IMR-90 (cell line): ENCODE results near the gene CH25H. TPM values are rescaled to one million over a fixed set of nuclear protein-coding genes. Genes with fewer than 3 reads are reported as not detected.

ENCODE experiments used
- ATAC-seq: fragments of 200-7000 bp; cut with Tn5 transposase; 2 replicates; pipeline ENCODE4 v1.9.1; 2020; ENCODE audit warnings: low read depth, mild to moderate bottlenecking, moderate library complexity
- BruUV-seq: library from RNA; stranded (reverse); fragments of 400-500 nt; replicated peaks from 2 replicates; lab custom pipeline; 2021; lab: Mats Ljungman, UMichigan
- CTCF ChIA-PET: fragments of 300-600 bp; formaldehyde crosslinking; extraction: SDS; loops from one replicate; lab custom pipeline; 2021; ENCODE audit warnings: antibody characterized with exemption; lab: Yijun Ruan, JAX
- POLR2A ChIA-PET: fragments of 300-600 bp; sonication (Branson Sonifier 250); formaldehyde crosslinking; loops from one replicate; lab custom pipeline; 2022; ENCODE audit warnings: antibody characterized with exemption; ENCODE audit not compliant: unreplicated experiment; lab: Charles Lee
- DNase-seq: peaks from one replicate; pipeline ENCODE4 v3.0.0; 2013
- H2AFZ ChIP-seq: replicated peaks from 2 replicates; pipeline ENCODE3; 2013; ENCODE audit warnings: low read length, mild to moderate bottlenecking; ENCODE audit not compliant: poor library complexity
- H2AK5ac ChIP-seq: 2 replicates; pipeline ENCODE4 v1.6.1; 2013; ENCODE audit warnings: low read depth, low read length, inconsistent platforms
- H2AK9ac ChIP-seq: replicated peaks from 2 replicates; pipeline ENCODE3; 2013; ENCODE audit warnings: mild to moderate bottlenecking, low read depth, low read length, moderate library complexity; ENCODE audit not compliant: poor library complexity
- H2BK120ac ChIP-seq: 2 replicates; pipeline ENCODE4 v1.6.1; 2013; ENCODE audit warnings: low read depth, low read length, inconsistent platforms
- H2BK15ac ChIP-seq: 3 replicates; pipeline ENCODE4 v1.6.1; 2013; ENCODE audit warnings: low read depth, low read length, inconsistent platforms
- H2BK20ac ChIP-seq: 2 replicates; pipeline ENCODE4 v1.6.1; 2013; ENCODE audit warnings: low read depth, mild to moderate bottlenecking, inconsistent platforms, low read length, moderate library complexity
- H2BK5ac ChIP-seq: 2 replicates; pipeline ENCODE4 v1.6.1; 2013; ENCODE audit warnings: mild to moderate bottlenecking, low read depth, low read length, inconsistent platforms; ENCODE audit not compliant: poor library complexity, severe bottlenecking
- H3K14ac ChIP-seq: replicated peaks from 2 replicates; pipeline ENCODE4 v1.6.1; 2013; ENCODE audit warnings: low read depth, low read length, inconsistent platforms
- H3K18ac ChIP-seq: 2 replicates; pipeline ENCODE4 v1.6.1; 2013; ENCODE audit warnings: low read depth, low read length, control low read depth
- H3K23ac ChIP-seq: 2 replicates; pipeline ENCODE4 v1.6.1; 2013; ENCODE audit warnings: low read depth, low read length, inconsistent platforms
- H3K27ac ChIP-seq: 2 replicates; pipeline ENCODE4 v1.5.1; 2013; ENCODE audit warnings: mild to moderate bottlenecking, control low read depth, low read length; ENCODE audit not compliant: insufficient read depth
- H3K27me3 ChIP-seq: 2 replicates; pipeline ENCODE4 v1.6.1; 2013; ENCODE audit warnings: low read length; ENCODE audit not compliant: control insufficient read depth, insufficient read depth
- H3K36me3 ChIP-seq: 2 replicates; pipeline ENCODE4 v1.6.1; 2013; ENCODE audit warnings: low read length, mixed read lengths; ENCODE audit not compliant: control insufficient read depth, insufficient read depth
- H3K4ac ChIP-seq: 2 replicates; pipeline ENCODE4 v1.6.1; 2013; ENCODE audit warnings: low read depth, low read length, inconsistent platforms
- H3K4me1 ChIP-seq: 2 replicates; pipeline ENCODE4 v1.6.1; 2013; ENCODE audit warnings: low read length, mixed read lengths; ENCODE audit not compliant: control insufficient read depth, insufficient read depth
- H3K4me2 ChIP-seq: 2 replicates; pipeline ENCODE4 v1.6.1; 2013; ENCODE audit warnings: low read depth, mild to moderate bottlenecking, control low read depth, low read length, moderate library complexity
- H3K4me3 ChIP-seq: 2 replicates; pipeline ENCODE4 v1.5.1; 2013; ENCODE audit warnings: low read depth, mild to moderate bottlenecking, control low read depth, low read length, moderate library complexity; ENCODE audit not compliant: insufficient read depth
- H3K56ac ChIP-seq: 2 replicates; pipeline ENCODE4 v1.6.1; 2013; ENCODE audit warnings: low read length, inconsistent platforms; ENCODE audit not compliant: insufficient read depth; ENCODE audit errors: extremely low read depth
- H3K79me1 ChIP-seq, 2 experiments: 2 replicates each; pipeline ENCODE4 v1.6.1; 2013; ENCODE audit warnings: low read length in 2 of 2, inconsistent platforms in 1 of 2, low read depth in 1 of 2
- H3K9ac ChIP-seq: 2 replicates; pipeline ENCODE4 v1.6.1; 2013; ENCODE audit warnings: low read depth, low read length, control low read depth
- H3K9me1 ChIP-seq: 2 replicates; pipeline ENCODE4 v1.6.1; 2013; ENCODE audit warnings: low read length, inconsistent platforms; ENCODE audit not compliant: insufficient read depth
- H3K9me3 ChIP-seq: 2 replicates; pipeline ENCODE4 v1.6.1; 2013; ENCODE audit warnings: low read length; ENCODE audit not compliant: control insufficient read depth, insufficient read depth
- H4K20me1 ChIP-seq: 2 replicates; pipeline ENCODE4 v1.6.1; 2013; ENCODE audit warnings: low read length, inconsistent platforms; ENCODE audit not compliant: insufficient read depth
- H4K5ac ChIP-seq: 2 replicates; pipeline ENCODE4 v1.6.1; 2013; ENCODE audit warnings: mild to moderate bottlenecking, low read depth, low read length, control low read depth
- H4K8ac ChIP-seq, 2 experiments: 2 replicates each; pipeline ENCODE4 v1.6.1; 2013; ENCODE audit warnings: low read depth in 2 of 2, low read length in 2 of 2, control low read depth in 1 of 2, inconsistent platforms in 1 of 2
- H4K91ac ChIP-seq: 2 replicates; pipeline ENCODE4 v1.6.1; 2013; ENCODE audit warnings: low read depth, low read length, inconsistent platforms; ENCODE audit not compliant: insufficient read depth
- BHLHE40 ChIP-seq: fragments of 150-350 bp; IDR thresholded peaks from 2 replicates; pipeline ENCODE4 v1.6.1; 2016; ENCODE audit warnings: mild to moderate bottlenecking, low read depth, low read length
- CEBPB ChIP-seq: IDR thresholded peaks from 2 replicates; pipeline ENCODE4 v1.6.1; 2012; ENCODE audit warnings: low read depth, low read length, improper control_type of control experiment
- CHD1 ChIP-seq: IDR thresholded peaks from 2 replicates; pipeline ENCODE4 v1.6.1; 2012; ENCODE audit warnings: low read depth, low read length, improper control_type of control experiment
- FOS ChIP-seq: fragments of 150-350 bp; IDR thresholded peaks from 2 replicates; pipeline ENCODE4 v1.6.1; 2016; ENCODE audit warnings: low read depth, low read length
- MAFK ChIP-seq: IDR thresholded peaks from 2 replicates; pipeline ENCODE4 v1.6.1; 2012; ENCODE audit warnings: low read depth, low read length, improper control_type of control experiment
- MAZ ChIP-seq: IDR thresholded peaks from 2 replicates; pipeline ENCODE4 v1.6.1; 2012; ENCODE audit warnings: low read depth, mild to moderate bottlenecking, low read length, improper control_type of control experiment, moderate library complexity, borderline replicate concordance
- MXI1 ChIP-seq: IDR thresholded peaks from 2 replicates; pipeline ENCODE4 v1.6.1; 2012; ENCODE audit warnings: low read depth, mild to moderate bottlenecking, low read length, moderate library complexity, borderline replicate concordance
- NFE2L2 ChIP-seq: fragments of 150-350 bp; IDR thresholded peaks from 2 replicates; pipeline ENCODE4 v1.6.1; 2016; ENCODE audit warnings: low read depth, mild to moderate bottlenecking, low read length
- POLR2A ChIP-seq: IDR thresholded peaks from 2 replicates; pipeline ENCODE4 v1.6.1; 2012; ENCODE audit warnings: mild to moderate bottlenecking, low read depth, low read length
- RAD21 ChIP-seq: IDR thresholded peaks from 2 replicates; pipeline ENCODE4 v1.6.1; 2012; ENCODE audit warnings: low read length, improper control_type of control experiment
- RFX5 ChIP-seq: IDR thresholded peaks from 2 replicates; pipeline ENCODE4 v1.8.0; 2012; ENCODE audit warnings: low read depth, mild to moderate bottlenecking, low read length, moderate library complexity
- SMC3 ChIP-seq: fragments of 150-350 bp; IDR thresholded peaks from 2 replicates; pipeline ENCODE4 v1.6.1; 2016; ENCODE audit warnings: low read depth, mild to moderate bottlenecking, antibody characterized with exemption, low read length, moderate library complexity
- WGBS, 2 experiments: methylation state at CpG; one replicate each; pipeline versions ENCODE4 v1.1.5 to v1.1.7; 2013; ENCODE audit warnings: missing lambda C conversion rate in 2 of 2; ENCODE audit not compliant: insufficient read length in 1 of 2; ENCODE audit errors: extremely low coverage in 2 of 2; 5-methylcytosine and 5-hydroxymethylcytosine counted together
- dilution Hi-C: fragments of 300-500 bp; cut with HindIII; formaldehyde crosslinking; loops from one replicate; pipeline ENCODE4 v1.14.3; 2018; ENCODE audit warnings: low sequenced_read_pairs; ENCODE audit not compliant: unreplicated experiment
- in situ Hi-C: fragments of 300-500 bp; cut with MboI; formaldehyde crosslinking; loops from 3 replicates; pipeline ENCODE4 v1.14.3; 2019; ENCODE audit warnings: low sequenced_read_pairs, inconsistent platforms, mixed read lengths
- intact Hi-C: fragments of 100-400 bp; cut with micrococcal nuclease; formaldehyde crosslinking; loops from 2 replicates; pipeline ENCODE4 v1.10.0; 2022
- polyA plus RNA-seq, 3 experiments: library from polyadenylated mRNA; depleted of rRNA; stranded (reverse); fragments of >200 nt; gene quantifications; 2 replicates each; pipeline ENCODE4 v1.2.3, GENCODE V29; 2012; ENCODE audit warnings: low replicate concordance in 1 of 3
- total RNA-seq: library from RNA; depleted of rRNA; stranded (reverse); fragments of >200 nt; gene quantifications from 2 replicates; pipeline ENCODE4 v1.2.3, GENCODE V29; 2012
- TF ChIP-seq, protein P1 (sequence below): conservative IDR thresholded peaks from 2 replicates; pipeline ENCODE4 v1.5.1; 2012; ENCODE audit warnings: mild to moderate bottlenecking, low read depth, low read length, improper control_type of control experiment
- TF ChIP-seq, protein P2 (sequence below): fragments of 150-350 bp; IDR thresholded peaks from 2 replicates; pipeline ENCODE4 v1.6.1; 2016; ENCODE audit warnings: low read depth, mild to moderate bottlenecking, low read length, moderate library complexity, borderline replicate concordance
- TF ChIP-seq, protein P3 (sequence below): fragments of 150-350 bp; IDR thresholded peaks from 2 replicates; pipeline ENCODE4 v1.6.1; 2017; ENCODE audit warnings: mild to moderate bottlenecking, antibody characterized with exemption, low read length, low read depth

CH25H gene
- total and polyA plus RNA-seq, 2 of the 4 experiments (the other 2 are of a cell fraction): 0.12 to 0.18 TPM

DNA sequence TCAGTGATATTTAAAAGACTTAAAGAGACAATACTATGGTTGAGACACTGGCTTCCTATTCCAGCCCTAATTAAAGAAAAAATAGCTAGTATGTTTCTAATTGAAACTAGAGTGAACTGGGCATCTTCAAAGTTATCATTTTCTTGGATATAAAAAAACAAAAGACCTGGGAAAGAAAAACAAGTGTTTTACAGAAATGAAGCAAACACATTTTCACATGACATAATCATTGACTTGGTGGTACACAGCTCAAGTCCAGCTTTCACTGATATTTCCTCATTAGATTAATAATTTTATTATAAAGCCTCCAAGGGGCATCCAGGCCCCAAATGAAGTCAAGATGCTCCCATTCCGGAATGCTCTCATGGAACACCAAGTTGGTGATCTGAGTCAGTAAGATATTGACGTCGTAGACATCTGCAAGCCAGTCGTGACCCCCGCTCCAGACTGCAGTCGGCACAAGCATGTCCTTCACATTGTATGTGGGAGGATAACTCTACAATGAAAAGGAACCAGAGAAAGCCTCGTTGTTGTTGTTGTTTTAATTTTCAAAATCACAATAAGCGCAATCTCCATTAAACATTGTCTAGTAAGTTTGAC is 7.5 kb upstream of the CH25H start:
- Histone ChIP-seq H3K9ac (no peak overlapping the region), H3K14ac (no peak overlapping the region), H3K4me1 (no peaks in the 10 kb centered on the region), H3K27ac (no peak overlapping the region), H2BK20ac (no peak overlapping the region), H4K91ac (no peak overlapping the region), H2AK5ac (no peak overlapping the region), H2AFZ (no peak overlapping the region), H4K8ac (no peak overlapping the region), H3K23ac (no peak overlapping the region), H4K5ac (no peak overlapping the region), H2BK15ac (no peak overlapping the region), H3K36me3 (no peaks in the 10 kb centered on the region; the same call in 1 of the 2 replicates), H3K4me3 (no peak overlapping the region), H2BK5ac (no peak overlapping the region), H3K79me1 (no peaks in the 10 kb centered on the region), H4K20me1 (no peaks in the 10 kb centered on the region), H3K9me1 (no peaks in the 10 kb centered on the region), H3K9me3 (no peaks in the 10 kb centered on the region), H3K4ac (no peak overlapping the region), H2BK120ac (no peak overlapping the region), H3K27me3 (peaks cover 2% of the 10 kb centered on the region; the same call in 1 of the 2 replicates), H3K56ac (no peak overlapping the region), H3K18ac (no peak overlapping the region), H2AK9ac (no peak overlapping the region), H3K4me2 (no peak overlapping the region)
- WGBS, 2 experiments: 97% methylated on average over 5 of the region's 8 CpGs; no CpG with 5 or more reads in 1 of the 2 experiments
- DNase-seq (no peak), ATAC-seq (no peak)
- CTCF ChIA-PET: interaction anchor here (0.6 to 1.3 kb wide), 6 partner anchors 34 to 281 kb away, joined by 3 to 10 read pairs (median 3); no protein-coding TSS in a partner anchor
- in situ Hi-C loops: loop anchor here (5.0 kb wide), 2 partner anchors 182 to 272 kb away; no protein-coding TSS in a partner anchor
- POLR2A ChIA-PET: no interaction called here
- no TSS peak for BruUV-seq
- intact Hi-C loops: loop anchor here (5.0 kb wide), 1 partner anchor 647 kb away; no protein-coding TSS in a partner anchor
- TF ChIP-seq FOS: no peak
- no peak for TF ChIP-seq RFX5
- TF ChIP-seq CHD1: no peak
- no peak for TF ChIP-seq NFE2L2
- TF ChIP-seq, protein P1, sequence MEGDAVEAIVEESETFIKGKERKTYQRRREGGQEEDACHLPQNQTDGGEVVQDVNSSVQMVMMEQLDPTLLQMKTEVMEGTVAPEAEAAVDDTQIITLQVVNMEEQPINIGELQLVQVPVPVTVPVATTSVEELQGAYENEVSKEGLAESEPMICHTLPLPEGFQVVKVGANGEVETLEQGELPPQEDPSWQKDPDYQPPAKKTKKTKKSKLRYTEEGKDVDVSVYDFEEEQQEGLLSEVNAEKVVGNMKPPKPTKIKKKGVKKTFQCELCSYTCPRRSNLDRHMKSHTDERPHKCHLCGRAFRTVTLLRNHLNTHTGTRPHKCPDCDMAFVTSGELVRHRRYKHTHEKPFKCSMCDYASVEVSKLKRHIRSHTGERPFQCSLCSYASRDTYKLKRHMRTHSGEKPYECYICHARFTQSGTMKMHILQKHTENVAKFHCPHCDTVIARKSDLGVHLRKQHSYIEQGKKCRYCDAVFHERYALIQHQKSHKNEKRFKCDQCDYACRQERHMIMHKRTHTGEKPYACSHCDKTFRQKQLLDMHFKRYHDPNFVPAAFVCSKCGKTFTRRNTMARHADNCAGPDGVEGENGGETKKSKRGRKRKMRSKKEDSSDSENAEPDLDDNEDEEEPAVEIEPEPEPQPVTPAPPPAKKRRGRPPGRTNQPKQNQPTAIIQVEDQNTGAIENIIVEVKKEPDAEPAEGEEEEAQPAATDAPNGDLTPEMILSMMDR: no peak
- no peak for TF ChIP-seq BHLHE40
- TF ChIP-seq MAFK: no peak
- no peak for TF ChIP-seq MAZ
- no peak for TF ChIP-seq SMC3
- TF ChIP-seq, protein P2, sequence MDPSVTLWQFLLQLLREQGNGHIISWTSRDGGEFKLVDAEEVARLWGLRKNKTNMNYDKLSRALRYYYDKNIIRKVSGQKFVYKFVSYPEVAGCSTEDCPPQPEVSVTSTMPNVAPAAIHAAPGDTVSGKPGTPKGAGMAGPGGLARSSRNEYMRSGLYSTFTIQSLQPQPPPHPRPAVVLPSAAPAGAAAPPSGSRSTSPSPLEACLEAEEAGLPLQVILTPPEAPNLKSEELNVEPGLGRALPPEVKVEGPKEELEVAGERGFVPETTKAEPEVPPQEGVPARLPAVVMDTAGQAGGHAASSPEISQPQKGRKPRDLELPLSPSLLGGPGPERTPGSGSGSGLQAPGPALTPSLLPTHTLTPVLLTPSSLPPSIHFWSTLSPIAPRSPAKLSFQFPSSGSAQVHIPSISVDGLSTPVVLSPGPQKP: no peak
- TF ChIP-seq RAD21: no peak
- TF ChIP-seq, protein P3, sequence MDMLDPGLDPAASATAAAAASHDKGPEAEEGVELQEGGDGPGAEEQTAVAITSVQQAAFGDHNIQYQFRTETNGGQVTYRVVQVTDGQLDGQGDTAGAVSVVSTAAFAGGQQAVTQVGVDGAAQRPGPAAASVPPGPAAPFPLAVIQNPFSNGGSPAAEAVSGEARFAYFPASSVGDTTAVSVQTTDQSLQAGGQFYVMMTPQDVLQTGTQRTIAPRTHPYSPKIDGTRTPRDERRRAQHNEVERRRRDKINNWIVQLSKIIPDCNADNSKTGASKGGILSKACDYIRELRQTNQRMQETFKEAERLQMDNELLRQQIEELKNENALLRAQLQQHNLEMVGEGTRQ: no peak
- no peak for TF ChIP-seq MXI1
- no peak for TF ChIP-seq CEBPB
- TF ChIP-seq POLR2A: no peak
- dilution Hi-C loops: loop anchor here (25.0 kb wide), 1 partner anchor 202 kb away; no protein-coding TSS in a partner anchor
